OCI-LY7 (cell line): ENCODE results near the gene RASAL1. TPM values are rescaled to one million over a fixed set of nuclear protein-coding genes. Genes with fewer than 3 reads are reported as not detected.

Source experiments
- BruUV-seq: library from RNA; stranded (reverse); fragments of 400-500 nt; replicated peaks from 2 replicates; lab custom pipeline; 2021; lab: Mats Ljungman, UMichigan
- CTCF ChIA-PET: fragments of 300-600 bp; sonication (Branson Sonifier 250); formaldehyde crosslinking; loops from one replicate; lab custom pipeline; 2022; ENCODE audit warnings: antibody characterized with exemption; ENCODE audit not compliant: unreplicated experiment; lab: Charles Lee
- POLR2A ChIA-PET: fragments of 300-600 bp; sonication (Branson Sonifier 250); formaldehyde crosslinking; loops from one replicate; lab custom pipeline; 2022; ENCODE audit warnings: antibody characterized with exemption; lab: Charles Lee
- DNase-seq: peaks from one replicate; pipeline ENCODE4 v3.0.0-alpha.2; 2015; ENCODE audit warnings: low spot score
- H2AFZ ChIP-seq: fragments of 200-600 bp; sonication (generic), shearing (Covaris generic); 2 replicates; pipeline ENCODE4 v1.6.1; 2014; ENCODE audit warnings: mild to moderate bottlenecking, antibody characterized with exemption, low read length, moderate library complexity
- H3K27ac ChIP-seq: fragments of 200-600 bp; sonication (generic); 2 replicates; pipeline ENCODE4 v1.5.1; 2014; ENCODE audit warnings: mixed run types, low read depth, mild to moderate bottlenecking, moderate library complexity, low read length, inconsistent platforms; ENCODE audit not compliant: poor library complexity, severe bottlenecking
- H3K36me3 ChIP-seq: fragments of 200-600 bp; sonication (generic); 2 replicates; pipeline ENCODE4 v1.6.1; 2014; ENCODE audit warnings: mild to moderate bottlenecking, antibody characterized with exemption, low read length, moderate library complexity, mixed read lengths; ENCODE audit not compliant: insufficient read depth
- H3K4me1 ChIP-seq: fragments of 200-600 bp; sonication (generic); 2 replicates; pipeline ENCODE4 v1.5.1; 2014; ENCODE audit warnings: mild to moderate bottlenecking, low read length; ENCODE audit not compliant: insufficient read depth, poor library complexity, severe bottlenecking
- H3K4me2 ChIP-seq: fragments of 200-600 bp; sonication (generic); 2 replicates; pipeline ENCODE4 v1.6.1; 2014; ENCODE audit warnings: mild to moderate bottlenecking, low read length
- H3K4me3 ChIP-seq: fragments of 200-600 bp; sonication (generic); 2 replicates; pipeline ENCODE4 v1.5.1; 2014; ENCODE audit warnings: mild to moderate bottlenecking, low read depth, low read length; ENCODE audit not compliant: poor library complexity, severe bottlenecking
- H3K79me2 ChIP-seq: fragments of 200-600 bp; sonication (generic); 2 replicates; pipeline ENCODE4 v1.6.1; 2016; ENCODE audit warnings: low read depth, mild to moderate bottlenecking, low read length, moderate library complexity, mixed read lengths; ENCODE audit not compliant: insufficient read depth
- H3K9me2 ChIP-seq: fragments of 200-600 bp; sonication (generic); 2 replicates; pipeline ENCODE4 v1.6.1; 2016; ENCODE audit warnings: mild to moderate bottlenecking, low read length, mixed read lengths; ENCODE audit not compliant: insufficient read depth
- H3K9me3 ChIP-seq: fragments of 200-600 bp; sonication (generic); 2 replicates; pipeline ENCODE4 v1.6.1; 2014; ENCODE audit warnings: mild to moderate bottlenecking, mixed run types, low read length, mixed read lengths
- H4K20me1 ChIP-seq: fragments of 200-600 bp; sonication (generic); 2 replicates; pipeline ENCODE4 v1.6.1; 2014; ENCODE audit warnings: mild to moderate bottlenecking, antibody characterized with exemption, low read length, moderate library complexity, mixed read lengths; ENCODE audit not compliant: insufficient read depth
- CTCF ChIP-seq: fragments of 200-600 bp; sonication (generic); conservative IDR thresholded peaks from 2 replicates; pipeline ENCODE4 v1.5.1; 2014; ENCODE audit warnings: mild to moderate bottlenecking, antibody characterized with exemption, low read length, moderate library complexity, mixed read lengths
- EZH2phosphoT487 ChIP-seq: fragments of 200-600 bp; sonication (generic); IDR thresholded peaks from 2 replicates; pipeline ENCODE4 v1.6.1; 2018; ENCODE audit warnings: low read depth, borderline replicate concordance, mild to moderate bottlenecking, mixed run types, antibody characterized with exemption, low read length, moderate library complexity, mixed read lengths
- intact Hi-C: fragments of 100-400 bp; cut with micrococcal nuclease; formaldehyde crosslinking; loops from one replicate; pipeline ENCODE4 v1.10.0; 2022; ENCODE audit not compliant: unreplicated experiment
- total RNA-seq, 2 experiments: library from RNA; depleted of rRNA in 1 of 2; stranded (reverse); fragments of >200 nt in 1 of 2; shearing (Covaris generic) in 1 of 2; gene quantifications; 2 replicates each; pipeline ENCODE4 v1.2.3, GENCODE V29; 2014 to 2022

RASAL1 gene
- total RNA-seq, 2 experiments from 2014 or later: 74.4 to 89.1 TPM

GRCh38 chr12:113145720-113146551, 10.4 kb upstream of the RASAL1 start:
- intact Hi-C loops: no loop called here
- no peak overlapping the region for H3K4me3 ChIP-seq
- no peak overlapping the region for H3K27ac ChIP-seq
- no peak overlapping the region; the same call in 1 of the 2 replicates for H2AFZ ChIP-seq
- no peaks in the 10 kb centered on the region for H3K9me2 ChIP-seq
- TF ChIP-seq CTCF (no peak), EZH2phosphoT487 (no peak)
- H3K4me2 ChIP-seq: no peak overlapping the region; the same call in 1 of the 2 replicates
- BruUV-seq: no TSS peak
- H3K79me2 ChIP-seq: no peaks in the 10 kb centered on the region
- H4K20me1 ChIP-seq: no peaks in the 10 kb centered on the region
- no peak for DNase-seq
- H3K9me3 ChIP-seq: no peaks in the 10 kb centered on the region
- ChIA-PET CTCF (no interaction called here), POLR2A (interaction anchor here (0.7 to 0.8 kb wide), 3 partner anchors 17 to 37 kb away, joined by 4 to 5 read pairs (median 4); no protein-coding TSS in a partner anchor)
- H3K4me1 ChIP-seq: peaks cover 38% of the 10 kb centered on the region
- no peaks in the 10 kb centered on the region for H3K36me3 ChIP-seq

GRCh38 chr12:113144806-113145205, 9.2 kb upstream of the RASAL1 start:
- no peaks in the 10 kb centered on the region for H3K36me3 ChIP-seq
- no peaks in the 10 kb centered on the region for H3K79me2 ChIP-seq
- H3K4me2 ChIP-seq: no peak overlapping the region
- CTCF ChIA-PET: no interaction called here
- no peak for DNase-seq
- no peaks in the 10 kb centered on the region for H4K20me1 ChIP-seq
- POLR2A ChIA-PET: interaction anchor here (0.8 to 0.9 kb wide), 2 partner anchors 10 to 17 kb away, joined by 3 read pairs; no protein-coding TSS in a partner anchor
- peaks cover 48% of the 10 kb centered on the region for H3K4me1 ChIP-seq
- intact Hi-C loops: no loop called here
- BruUV-seq: no TSS peak
- TF ChIP-seq EZH2phosphoT487 (no peak), CTCF (no peak)
- H3K4me3 ChIP-seq: no peak overlapping the region
- no peak overlapping the region for H2AFZ ChIP-seq
- H3K27ac ChIP-seq: no peak overlapping the region
- no peaks in the 10 kb centered on the region for H3K9me3 ChIP-seq
- no peaks in the 10 kb centered on the region for H3K9me2 ChIP-seq

- Histone ChIP-seq H3K36me3 (no peaks in the 10 kb centered on the region), H3K9me2 (no peaks in the 10 kb centered on the region), H3K4me3 (no peak overlapping the region), H3K27ac (no peak overlapping the region), H3K9me3 (no peaks in the 10 kb centered on the region), H3K4me2 (no peak overlapping the region), H2AFZ (no peak overlapping the region), H3K79me2 (no peaks in the 10 kb centered on the region), H3K4me1 (peaks cover 48% of the 10 kb centered on the region), H4K20me1 (no peaks in the 10 kb centered on the region)
- TF ChIP-seq CTCF: no peak
- TF ChIP-seq EZH2phosphoT487: no peak
- ChIA-PET POLR2A (interaction anchor here (0.8 kb wide), 1 partner anchor 18 kb away, joined by 3 read pairs; no protein-coding TSS in a partner anchor), CTCF (no interaction called here)
- no TSS peak for BruUV-seq
- no peak for DNase-seq
- intact Hi-C loops: no loop called here
These were observed 8.4 kb upstream of the RASAL1 start for GRCh38 chr12:113143959-113144358.
